SK-N-MC (cell line): Measurements from ENCODE around the gene GPR35.
"Not testable (repeated sequence)": the region's sequence is repeated elsewhere in the genome, so short reads cannot be mapped to it uniquely, and the experiment has no call there.

Source experiments
- EZH2 ChIP-seq: fragments of 200-600 bp; sonication (generic); IDR thresholded peaks from one replicate; pipeline ENCODE4 v1.6.1; 2017; ENCODE audit warnings: antibody characterized with exemption
- POLR2AphosphoS5 ChIP-seq: IDR thresholded peaks from 2 replicates; pipeline ENCODE4 v1.6.1; 2012; ENCODE audit warnings: mild to moderate bottlenecking, low read depth, low read length, borderline replicate concordance

DNA sequence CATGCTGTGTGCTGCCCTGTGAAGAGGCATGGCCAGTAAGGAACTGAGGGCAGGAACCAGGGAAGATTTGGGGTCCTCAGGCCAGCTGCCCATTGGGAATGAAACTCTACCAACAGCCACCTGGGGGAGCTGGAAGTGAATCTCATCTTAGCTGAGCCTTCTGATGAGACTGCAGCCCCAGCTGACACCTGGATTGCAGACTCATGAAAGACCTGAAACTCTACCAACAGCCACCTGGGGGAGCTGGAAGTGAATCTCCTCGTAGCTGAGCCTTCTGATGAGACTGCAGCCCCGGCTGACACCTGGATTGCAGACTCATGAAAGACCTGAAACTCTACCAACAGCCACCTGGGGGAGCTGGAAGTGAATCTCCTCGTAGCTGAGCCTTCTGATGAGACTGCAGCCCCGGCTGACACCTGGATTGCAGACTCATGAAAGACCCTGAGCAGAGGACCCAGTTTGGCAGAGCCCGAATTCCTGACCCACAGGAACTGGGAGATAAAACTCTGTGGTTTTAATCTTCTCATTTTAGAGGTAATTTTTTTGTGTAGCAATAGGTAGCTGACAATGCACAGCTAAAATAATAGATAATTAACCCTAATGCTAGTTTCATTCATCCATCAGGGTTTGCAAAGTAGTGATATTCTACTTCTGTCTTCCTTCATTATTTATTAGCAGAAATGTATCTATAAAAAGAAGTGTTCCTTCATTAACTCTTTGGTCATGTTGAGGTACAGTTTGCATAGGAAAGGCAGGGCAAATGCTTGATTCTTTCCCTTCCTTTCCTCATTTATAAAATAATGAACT is 8.2 kb upstream of the GPR35 start:
- TF ChIP-seq EZH2, POLR2AphosphoS5: not testable (repeated sequence)
